DOHH2 (cell line): ENCODE data around the gene CDKN1C.

Experiments used
- H3F3A ChIP-seq: fragments of 200-600 bp; sonication (generic), shearing (Covaris generic); 2 replicates; pipeline ENCODE4 v1.6.0; 2016; ENCODE audit warnings: antibody characterized with exemption, mild to moderate bottlenecking; ENCODE audit not compliant: control insufficient read depth, insufficient read depth
- H3K27ac ChIP-seq: fragments of 200-600 bp; sonication (generic); 2 replicates; pipeline ENCODE4 v1.5.1; 2014; ENCODE audit warnings: low read depth, mild to moderate bottlenecking, low read length, moderate library complexity
- H3K27me3 ChIP-seq: fragments of 200-600 bp; sonication (generic); 2 replicates; pipeline ENCODE4 v1.6.1; 2014; ENCODE audit warnings: mild to moderate bottlenecking, low read length, mixed read lengths; ENCODE audit not compliant: control insufficient read depth
- H3K36me3 ChIP-seq: fragments of 200-600 bp; sonication (generic); 2 replicates; pipeline ENCODE4 v1.6.1; 2014; ENCODE audit warnings: mild to moderate bottlenecking, low read length, moderate library complexity, mixed read lengths; ENCODE audit not compliant: control insufficient read depth
- H3K4me1 ChIP-seq: fragments of 200-600 bp; sonication (generic); 2 replicates; pipeline ENCODE4 v1.6.1; 2014; ENCODE audit warnings: mild to moderate bottlenecking, low read length, mixed read lengths; ENCODE audit not compliant: control insufficient read depth
- H3K4me2 ChIP-seq: fragments of 200-600 bp; sonication (generic); 2 replicates; pipeline ENCODE4 v1.6.0; 2014; ENCODE audit warnings: mild to moderate bottlenecking, low read length, moderate library complexity
- H3K4me3 ChIP-seq: fragments of 200-600 bp; sonication (generic); 2 replicates; pipeline ENCODE4 v1.5.1; 2014; ENCODE audit warnings: mild to moderate bottlenecking, low read length, mixed read lengths
- H3K79me2 ChIP-seq: fragments of 200-600 bp; sonication (generic); 2 replicates; pipeline ENCODE4 v1.6.1; 2014; ENCODE audit warnings: mild to moderate bottlenecking, low read length, mixed read lengths; ENCODE audit not compliant: control insufficient read depth
- H3K9me2 ChIP-seq: fragments of 200-600 bp; sonication (generic); replicated peaks from 2 replicates; pipeline ENCODE4 v1.6.1; 2014; ENCODE audit warnings: mild to moderate bottlenecking, low read length, mixed read lengths; ENCODE audit not compliant: control insufficient read depth
- H3K9me3 ChIP-seq: fragments of 200-600 bp; sonication (generic); 2 replicates; pipeline ENCODE4 v1.6.1; 2014; ENCODE audit warnings: antibody characterized with exemption, low read length, mixed read lengths; ENCODE audit not compliant: control insufficient read depth, insufficient read depth
- H4K20me1 ChIP-seq: fragments of 200-600 bp; sonication (generic); 2 replicates; pipeline ENCODE4 v1.6.0; 2014; ENCODE audit warnings: low read depth, mild to moderate bottlenecking, antibody characterized with exemption, low read length, moderate library complexity; ENCODE audit not compliant: control insufficient read depth, insufficient read depth
- EZH2phosphoT487 ChIP-seq: fragments of 200-600 bp; sonication (generic); IDR thresholded peaks from 2 replicates; pipeline ENCODE4 v1.6.1; 2017; ENCODE audit warnings: borderline replicate concordance, mild to moderate bottlenecking, antibody characterized with exemption, low read length, moderate library complexity, mixed read lengths
- TF ChIP-seq, protein P1 (sequence below): fragments of 200-600 bp; sonication (generic); IDR thresholded peaks from one replicate; pipeline ENCODE4 v1.5.1; 2014; ENCODE audit warnings: antibody characterized with exemption, mild to moderate bottlenecking, low read depth, low read length; ENCODE audit not compliant: poor library complexity, severe bottlenecking

Gene CDKN1C

DNA sequence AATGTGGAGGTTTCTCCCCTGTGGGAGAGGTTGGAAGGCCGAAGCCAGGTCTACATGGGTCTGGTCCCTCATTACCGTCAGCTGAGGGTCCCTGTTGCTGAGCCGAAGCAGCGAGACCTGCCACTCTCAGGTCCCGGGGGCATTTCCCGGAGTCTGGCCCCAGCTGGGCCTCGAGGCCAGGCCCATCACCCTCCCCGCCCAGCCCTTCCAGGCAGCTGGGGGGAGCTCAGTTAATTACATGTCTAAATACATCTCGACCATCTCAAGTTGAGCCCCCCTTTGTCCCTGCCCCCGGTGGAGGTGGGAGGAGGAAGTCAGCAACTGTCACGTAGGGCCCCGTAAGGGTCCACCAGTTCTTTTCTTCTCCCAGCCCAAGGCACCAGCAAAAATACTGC is 3.6 kb downstream of the CDKN1C start:
- Histone ChIP-seq H3K4me1 (no peaks in the 10 kb centered on the region; the same call in 1 of the 2 replicates), H3K27me3 (no peaks in the 10 kb centered on the region), H3K27ac (no peak overlapping the region), H3K36me3 (no peaks in the 10 kb centered on the region), H3K79me2 (no peaks in the 10 kb centered on the region), H3K9me2 (no peaks in the 10 kb centered on the region), H3K4me2 (no peak overlapping the region), H4K20me1 (no peaks in the 10 kb centered on the region), H3K9me3 (no peaks in the 10 kb centered on the region), H3K4me3 (no peak overlapping the region), H3F3A (no peaks in the 10 kb centered on the region)
- TF ChIP-seq EZH2phosphoT487 = no peak
- TF ChIP-seq, protein P1, sequence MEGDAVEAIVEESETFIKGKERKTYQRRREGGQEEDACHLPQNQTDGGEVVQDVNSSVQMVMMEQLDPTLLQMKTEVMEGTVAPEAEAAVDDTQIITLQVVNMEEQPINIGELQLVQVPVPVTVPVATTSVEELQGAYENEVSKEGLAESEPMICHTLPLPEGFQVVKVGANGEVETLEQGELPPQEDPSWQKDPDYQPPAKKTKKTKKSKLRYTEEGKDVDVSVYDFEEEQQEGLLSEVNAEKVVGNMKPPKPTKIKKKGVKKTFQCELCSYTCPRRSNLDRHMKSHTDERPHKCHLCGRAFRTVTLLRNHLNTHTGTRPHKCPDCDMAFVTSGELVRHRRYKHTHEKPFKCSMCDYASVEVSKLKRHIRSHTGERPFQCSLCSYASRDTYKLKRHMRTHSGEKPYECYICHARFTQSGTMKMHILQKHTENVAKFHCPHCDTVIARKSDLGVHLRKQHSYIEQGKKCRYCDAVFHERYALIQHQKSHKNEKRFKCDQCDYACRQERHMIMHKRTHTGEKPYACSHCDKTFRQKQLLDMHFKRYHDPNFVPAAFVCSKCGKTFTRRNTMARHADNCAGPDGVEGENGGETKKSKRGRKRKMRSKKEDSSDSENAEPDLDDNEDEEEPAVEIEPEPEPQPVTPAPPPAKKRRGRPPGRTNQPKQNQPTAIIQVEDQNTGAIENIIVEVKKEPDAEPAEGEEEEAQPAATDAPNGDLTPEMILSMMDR = no peak

DNA sequence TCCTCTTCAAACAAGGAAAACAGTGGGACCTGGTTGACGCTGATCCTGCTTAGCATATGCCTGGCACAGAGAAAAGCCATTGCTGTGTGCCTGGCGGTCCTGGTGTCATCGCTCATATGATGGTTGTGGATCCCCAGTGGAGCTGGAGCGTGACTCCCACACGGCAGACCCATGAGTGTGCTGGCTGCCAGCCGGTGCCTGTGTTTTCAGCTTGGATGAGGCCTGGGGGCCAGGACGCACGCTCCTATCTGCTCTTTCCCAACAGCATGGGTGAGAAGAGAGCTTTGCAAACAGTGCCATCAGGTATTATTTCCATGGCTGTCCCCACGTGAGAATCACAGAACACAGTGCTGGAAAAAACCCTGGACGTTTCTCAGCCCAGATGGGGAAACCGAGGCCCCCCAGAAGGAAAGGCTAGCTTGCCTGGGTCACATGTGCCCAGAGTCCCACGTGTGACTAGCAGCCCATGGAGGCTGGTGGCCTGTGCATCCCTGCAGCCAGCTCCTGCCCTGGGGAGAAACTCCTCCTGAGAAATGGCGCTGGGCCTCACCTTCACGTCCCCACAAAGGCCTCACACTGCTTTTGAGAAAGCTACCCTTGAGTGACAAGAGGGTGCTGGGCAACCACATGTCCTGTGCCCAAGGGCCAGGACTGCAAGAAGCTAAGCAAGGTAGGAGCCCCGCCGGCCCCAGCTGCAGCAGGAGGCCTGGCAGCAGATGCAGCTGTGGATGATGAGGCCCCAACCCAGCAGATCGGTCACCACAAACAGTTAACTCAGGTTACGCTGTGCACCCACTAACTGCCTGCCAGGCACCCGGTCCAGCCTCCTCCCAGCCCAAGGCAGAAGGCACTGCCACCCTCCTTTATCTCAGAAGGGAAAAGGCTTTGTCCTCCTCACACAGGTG is 4.2 kb downstream of the CDKN1C start:
- H4K20me1 ChIP-seq = no peaks in the 10 kb centered on the region
- H3K36me3 ChIP-seq = no peaks in the 10 kb centered on the region
- H3K27me3 ChIP-seq = no peaks in the 10 kb centered on the region
- no peak overlapping the region for H3K27ac ChIP-seq
- no peaks in the 10 kb centered on the region for H3F3A ChIP-seq
- no peak overlapping the region for H3K4me2 ChIP-seq
- TF ChIP-seq, protein P1 = no peak
- TF ChIP-seq EZH2phosphoT487 = no peak
- H3K9me2 ChIP-seq = no peaks in the 10 kb centered on the region
- H3K4me1 ChIP-seq = no peaks in the 10 kb centered on the region; the same call in 1 of the 2 replicates
- H3K4me3 ChIP-seq = no peak overlapping the region
- no peaks in the 10 kb centered on the region for H3K9me3 ChIP-seq
- no peaks in the 10 kb centered on the region for H3K79me2 ChIP-seq

DNA sequence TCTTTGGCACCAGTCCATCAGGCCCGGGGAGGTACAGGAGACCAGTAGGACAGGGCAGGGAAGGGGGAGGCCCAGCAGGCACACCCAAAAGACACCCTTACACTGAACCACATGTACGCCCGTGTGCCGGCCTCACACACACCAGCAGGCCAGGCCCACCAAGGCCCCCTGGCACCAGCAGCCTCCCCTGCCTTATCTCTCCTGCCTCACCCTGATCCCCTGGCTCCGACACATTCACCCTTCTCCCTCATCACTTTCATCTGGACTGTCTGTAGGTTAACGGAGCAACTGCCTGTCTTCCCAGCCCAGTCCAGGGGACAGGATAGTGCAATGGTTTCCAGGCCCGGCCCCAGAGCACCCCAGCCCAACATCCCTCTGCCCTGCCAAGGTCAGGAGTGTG is 4.9 kb downstream of the CDKN1C start:
- TF ChIP-seq, protein P1 = no peak
- no peak for TF ChIP-seq EZH2phosphoT487
- no peaks in the 10 kb centered on the region for H3K9me3 ChIP-seq
- no peaks in the 10 kb centered on the region for H3K27me3 ChIP-seq
- no peak overlapping the region for H3K4me2 ChIP-seq
- H3K27ac ChIP-seq = no peak overlapping the region
- no peaks in the 10 kb centered on the region for H3K9me2 ChIP-seq
- no peaks in the 10 kb centered on the region for H3F3A ChIP-seq
- no peaks in the 10 kb centered on the region for H3K79me2 ChIP-seq
- H4K20me1 ChIP-seq = no peaks in the 10 kb centered on the region
- no peaks in the 10 kb centered on the region for H3K36me3 ChIP-seq
- no peaks in the 10 kb centered on the region; the same call in 1 of the 2 replicates for H3K4me1 ChIP-seq
- no peak overlapping the region for H3K4me3 ChIP-seq
